ENCODE measurements around the gene NTSR1.

- no peak for TF ChIP-seq EZH2 (IDR thresholded peaks at IDR 0.05; ENCODE audit: borderline replicate concordance, insufficient read depth, low read depth, low read length, poor library complexity, severe bottlenecking)
- no peak for TF ChIP-seq CTCF (IDR thresholded peaks at IDR 0.05)
Observed at GRCh38 chr20:62768234-62768546, 59.6 kb downstream of the NTSR1 start.

All from B cell (primary cell).